HepG2 (cell line): ENCODE data around the gene PTPRCAP. TPM values are rescaled to one million over a fixed set of nuclear protein-coding genes. Genes with fewer than 3 reads are reported as not detected.

ENCODE experiments used
- CBX2 ChIP-seq, 2 experiments: fragments of 200-600 bp in 1 of 2; sonication (generic); formaldehyde crosslinking in 1 of 2; IDR thresholded peaks; 2 replicates each; pipeline versions ENCODE4 v1.7.0 to v1.8.1; 2018 to 2022; ENCODE audit warnings: low read depth in 2 of 2, low read length in 1 of 2, mild to moderate bottlenecking in 1 of 2, missing genetic modification reagents in 1 of 2
- GATA4 ChIP-seq: sonication (generic); IDR thresholded peaks from 2 replicates; pipeline ENCODE4 v1.6.1; 2016; ENCODE audit warnings: antibody characterized with exemption, low read depth, borderline replicate concordance
- HNRNPUL1 ChIP-seq: fragments of 200-400 bp; formaldehyde crosslinking; IDR thresholded peaks from 2 replicates; pipeline ENCODE4 v1.6.1; 2017; ENCODE audit warnings: low read depth, mild to moderate bottlenecking, low read length, moderate library complexity
- HOXA5 ChIP-seq: sonication (generic); formaldehyde crosslinking; IDR thresholded peaks from 2 replicates; pipeline ENCODE4 v1.4.0; 2020; ENCODE audit warnings: missing genetic modification reagents
- IKZF1 ChIP-seq: fragments of 450-650 bp; IDR thresholded peaks from 2 replicates; pipeline ENCODE4 v1.7.1; 2016
- JARID2 ChIP-seq: sonication (generic); formaldehyde crosslinking; IDR thresholded peaks from 2 replicates; pipeline ENCODE4 v1.8.1; 2023; ENCODE audit warnings: missing genetic modification reagents, inconsistent platforms; ENCODE audit not compliant: insufficient replicate concordance
- MIXL1 ChIP-seq: IDR thresholded peaks from 2 replicates; pipeline ENCODE4 v1.6.1; 2016
- PCBP2 ChIP-seq: fragments of 200-400 bp; formaldehyde crosslinking; optimal IDR thresholded peaks from 2 replicates; pipeline ENCODE3; 2018; ENCODE audit warnings: low read length, low read depth; ENCODE audit not compliant: poor library complexity, severe bottlenecking
- PHB2 ChIP-seq: fragments of 450-650 bp; IDR thresholded peaks from 2 replicates; pipeline ENCODE4 v1.6.1; 2018; ENCODE audit not compliant: partially characterized antibody
- POLR2AphosphoS2 ChIP-seq: IDR thresholded peaks from 2 replicates; pipeline ENCODE4 v1.6.1; 2011; ENCODE audit warnings: low read depth, low read length, improper control_type of control experiment
- RELA ChIP-seq: sonication (generic); formaldehyde crosslinking; IDR thresholded peaks from 2 replicates; pipeline ENCODE4 v1.4.0; 2020; ENCODE audit warnings: missing genetic modification reagents
- SKI ChIP-seq: fragments of 450-650 bp; IDR thresholded peaks from one replicate; pipeline ENCODE4 v1.6.1; 2018; ENCODE audit warnings: mild to moderate bottlenecking; ENCODE audit not compliant: partially characterized antibody
- SUZ12 ChIP-seq: fragments of 150-350 bp; IDR thresholded peaks from 2 replicates; pipeline ENCODE4 v1.6.1; 2014; ENCODE audit warnings: low read depth, low read length
- SYNCRIP ChIP-seq: fragments of 200-400 bp; formaldehyde crosslinking; IDR thresholded peaks from 2 replicates; pipeline ENCODE4 v1.6.1; 2018; ENCODE audit warnings: mild to moderate bottlenecking, low read depth, low read length; ENCODE audit not compliant: insufficient read depth
- ZFP41 ChIP-seq: sonication (generic); formaldehyde crosslinking; IDR thresholded peaks from 2 replicates; pipeline ENCODE4 v1.4.0; 2020; ENCODE audit warnings: mild to moderate bottlenecking, missing genetic modification reagents, borderline replicate concordance
- ZNF20 ChIP-seq: sonication (generic); formaldehyde crosslinking; IDR thresholded peaks from 2 replicates; pipeline ENCODE4 v1.4.0; 2020; ENCODE audit warnings: mild to moderate bottlenecking, moderate library complexity, missing genetic modification reagents
- ZNF234 ChIP-seq: sonication (generic); formaldehyde crosslinking; conservative IDR thresholded peaks from 2 replicates; pipeline ENCODE4 v1.5.1; 2020; ENCODE audit warnings: mild to moderate bottlenecking, missing genetic modification reagents
- ZNF441 ChIP-seq: sonication (generic); formaldehyde crosslinking; IDR thresholded peaks from 2 replicates; pipeline ENCODE4 v1.7.0; 2021; ENCODE audit warnings: missing genetic modification reagents, borderline replicate concordance
- ZNF484 ChIP-seq: sonication (generic); formaldehyde crosslinking; IDR thresholded peaks from 2 replicates; pipeline ENCODE4 v1.5.1; 2020; ENCODE audit warnings: mild to moderate bottlenecking, low read depth, missing genetic modification reagents, borderline replicate concordance
- ZNF556 ChIP-seq: sonication (generic); formaldehyde crosslinking; IDR thresholded peaks from 2 replicates; pipeline ENCODE4 v1.4.0; 2020; ENCODE audit warnings: mild to moderate bottlenecking, missing genetic modification reagents, borderline replicate concordance
- ZNF572 ChIP-seq: sonication (generic); formaldehyde crosslinking; IDR thresholded peaks from 2 replicates; pipeline ENCODE4 v1.5.1; 2020; ENCODE audit warnings: mild to moderate bottlenecking, missing genetic modification reagents
- polyA plus RNA-seq, 8 experiments: library from polyadenylated mRNA; depleted of rRNA in 3 of 8; stranded (reverse) in 7 of 8; unstranded in 1 of 8; fragments of >200 nt; fragmentation: Illumina TruSeq in 4 of 8; extraction: Trizol in 4 of 8; gene quantifications; 2 replicates each; pipeline versions ENCODE4 v1.2.1 to v1.2.3, GENCODE V29; 2011 to 2016; ENCODE audit warnings: low read depth in 4 of 8, missing spikeins in 1 of 8, mixed read lengths in 1 of 8; ENCODE audit not compliant: insufficient read depth in 1 of 8
- total RNA-seq, 5 experiments: library from RNA; depleted of rRNA; stranded (reverse); fragments of >200 nt; fragmentation: Illumina TruSeq; extraction: Trizol; gene quantifications; 2 replicates each; pipeline ENCODE4 v1.2.3, GENCODE V29; 2016; ENCODE audit warnings: low read depth in 1 of 5
- TF ChIP-seq, protein P1 (sequence below): sonication (generic); formaldehyde crosslinking; conservative IDR thresholded peaks from 2 replicates; pipeline ENCODE4 v1.8.0; 2022; ENCODE audit warnings: low read depth, missing genetic modification reagents
- TF ChIP-seq, protein P2 (sequence below): sonication (generic); formaldehyde crosslinking; IDR thresholded peaks from 2 replicates; pipeline ENCODE4 v1.5.0; 2020; ENCODE audit warnings: missing genetic modification reagents
- TF ChIP-seq, protein P3 (sequence below): IDR thresholded peaks from 2 replicates; pipeline ENCODE4 v1.6.1; 2018; ENCODE audit warnings: missing genetic modification reagents
- TF ChIP-seq, protein P4 (sequence below): sonication (generic); formaldehyde crosslinking; IDR thresholded peaks from 2 replicates; pipeline ENCODE4 v1.4.0; 2020; ENCODE audit warnings: mild to moderate bottlenecking, missing genetic modification reagents
- TF ChIP-seq, protein P5 (sequence below), 2 experiments: fragments of 450-650 bp in 1 of 2; sonication (generic) in 1 of 2; formaldehyde crosslinking; IDR thresholded peaks; 2 replicates each; pipeline versions ENCODE4 v1.5.0 to v1.8.0; 2020 to 2022; ENCODE audit warnings: mild to moderate bottlenecking in 1 of 2, missing genetic modification reagents in 1 of 2

PTPRCAP gene
- total and polyA plus RNA-seq, 2 of the 13 experiments (the other 11 are each of a cell fraction or from before 2014, with no cell fraction given), result 0.60 to 0.70 TPM

DNA sequence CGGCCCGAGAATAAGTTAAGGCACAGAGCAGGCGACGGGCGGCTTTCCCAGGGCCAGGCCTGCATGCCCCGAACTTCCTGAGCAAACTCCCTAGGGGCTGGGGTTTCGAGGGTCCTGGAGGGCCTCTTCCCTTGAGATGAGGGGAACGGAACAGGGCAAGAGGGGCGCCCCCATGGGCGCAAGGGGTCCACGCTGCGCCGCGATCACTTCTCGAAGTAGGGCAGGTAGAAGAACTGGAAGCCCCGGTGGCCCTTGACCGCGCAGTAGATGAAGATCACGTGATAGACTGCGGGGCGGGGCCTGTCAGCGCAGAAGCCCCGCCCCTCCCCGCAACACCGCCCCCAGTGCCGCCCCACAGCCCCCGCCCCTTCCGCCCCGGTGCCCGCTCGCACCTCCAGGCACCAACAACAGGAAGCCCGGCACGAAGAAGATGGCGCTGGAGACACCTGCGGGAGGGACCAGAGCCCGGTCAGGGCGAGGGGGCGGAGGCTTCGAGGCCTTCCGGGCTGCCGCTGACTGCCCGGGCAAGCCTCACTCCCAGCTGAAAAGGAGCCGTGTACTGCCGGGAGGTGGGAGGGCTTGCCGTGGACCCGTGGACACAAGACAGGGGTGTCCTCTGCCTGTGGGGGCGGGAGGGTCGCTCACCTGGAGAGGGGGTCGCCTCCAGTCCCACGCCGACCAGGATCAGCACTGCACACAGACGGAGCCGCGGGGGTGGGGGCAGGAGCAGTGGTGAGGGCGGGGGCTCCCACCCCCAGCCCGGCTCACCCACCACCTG is 27.1 kb upstream of the PTPRCAP start (continued):
- TF ChIP-seq, protein P1, sequence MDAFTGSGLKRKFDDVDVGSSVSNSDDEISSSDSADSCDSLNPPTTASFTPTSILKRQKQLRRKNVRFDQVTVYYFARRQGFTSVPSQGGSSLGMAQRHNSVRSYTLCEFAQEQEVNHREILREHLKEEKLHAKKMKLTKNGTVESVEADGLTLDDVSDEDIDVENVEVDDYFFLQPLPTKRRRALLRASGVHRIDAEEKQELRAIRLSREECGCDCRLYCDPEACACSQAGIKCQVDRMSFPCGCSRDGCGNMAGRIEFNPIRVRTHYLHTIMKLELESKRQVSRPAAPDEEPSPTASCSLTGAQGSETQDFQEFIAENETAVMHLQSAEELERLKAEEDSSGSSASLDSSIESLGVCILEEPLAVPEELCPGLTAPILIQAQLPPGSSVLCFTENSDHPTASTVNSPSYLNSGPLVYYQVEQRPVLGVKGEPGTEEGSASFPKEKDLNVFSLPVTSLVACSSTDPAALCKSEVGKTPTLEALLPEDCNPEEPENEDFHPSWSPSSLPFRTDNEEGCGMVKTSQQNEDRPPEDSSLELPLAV (CRISPR knock-in tag), result no peak
- TF ChIP-seq ZNF20 (CRISPR knock-in tag) (no peak), RELA (CRISPR knock-in tag) (no peak), ZNF484 (no peak), SYNCRIP (no peak), ZNF441 (no peak), IKZF1 (no peak), SKI (no peak), HNRNPUL1 (no peak), ZNF556 (no peak), GATA4 (0 out of 2 replicates have a peak, but pooled peaks have one; percentile 32), ZFP41 (CRISPR knock-in tag) (no peak), HOXA5 (CRISPR knock-in tag) (no peak), ZNF234 (CRISPR knock-in tag) (0 out of 2 replicates have a peak, but pooled peaks have one; percentile 54), ZNF572 (CRISPR knock-in tag) (no peak), JARID2 (CRISPR knock-in tag) (no peak), MIXL1 (CRISPR knock-in tag) (no peak), POLR2AphosphoS2 (no peak), PCBP2 (no peak), PHB2 (no peak), CBX2 (IDR thresholded peaks at IDR 0.05; ENCODE audit: low read depth, low read length) (no peak), CBX2 (CRISPR knock-in tag; IDR thresholded peaks at IDR 0.05; ENCODE audit: low read depth) (no peak), SUZ12 (no peak)
- TF ChIP-seq, protein P2, sequence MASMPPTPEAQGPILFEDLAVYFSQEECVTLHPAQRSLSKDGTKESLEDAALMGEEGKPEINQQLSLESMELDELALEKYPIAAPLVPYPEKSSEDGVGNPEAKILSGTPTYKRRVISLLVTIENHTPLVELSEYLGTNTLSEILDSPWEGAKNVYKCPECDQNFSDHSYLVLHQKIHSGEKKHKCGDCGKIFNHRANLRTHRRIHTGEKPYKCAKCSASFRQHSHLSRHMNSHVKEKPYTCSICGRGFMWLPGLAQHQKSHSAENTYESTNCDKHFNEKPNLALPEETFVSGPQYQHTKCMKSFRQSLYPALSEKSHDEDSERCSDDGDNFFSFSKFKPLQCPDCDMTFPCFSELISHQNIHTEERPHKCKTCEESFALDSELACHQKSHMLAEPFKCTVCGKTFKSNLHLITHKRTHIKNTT (CRISPR knock-in tag), result no peak
- TF ChIP-seq, protein P3, sequence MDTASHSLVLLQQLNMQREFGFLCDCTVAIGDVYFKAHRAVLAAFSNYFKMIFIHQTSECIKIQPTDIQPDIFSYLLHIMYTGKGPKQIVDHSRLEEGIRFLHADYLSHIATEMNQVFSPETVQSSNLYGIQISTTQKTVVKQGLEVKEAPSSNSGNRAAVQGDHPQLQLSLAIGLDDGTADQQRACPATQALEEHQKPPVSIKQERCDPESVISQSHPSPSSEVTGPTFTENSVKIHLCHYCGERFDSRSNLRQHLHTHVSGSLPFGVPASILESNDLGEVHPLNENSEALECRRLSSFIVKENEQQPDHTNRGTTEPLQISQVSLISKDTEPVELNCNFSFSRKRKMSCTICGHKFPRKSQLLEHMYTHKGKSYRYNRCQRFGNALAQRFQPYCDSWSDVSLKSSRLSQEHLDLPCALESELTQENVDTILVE, result no peak
- TF ChIP-seq, protein P4, sequence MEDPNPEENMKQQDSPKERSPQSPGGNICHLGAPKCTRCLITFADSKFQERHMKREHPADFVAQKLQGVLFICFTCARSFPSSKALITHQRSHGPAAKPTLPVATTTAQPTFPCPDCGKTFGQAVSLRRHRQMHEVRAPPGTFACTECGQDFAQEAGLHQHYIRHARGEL (CRISPR knock-in tag), result no peak; the same call in 1 of the 2 replicates
- TF ChIP-seq, protein P5, sequence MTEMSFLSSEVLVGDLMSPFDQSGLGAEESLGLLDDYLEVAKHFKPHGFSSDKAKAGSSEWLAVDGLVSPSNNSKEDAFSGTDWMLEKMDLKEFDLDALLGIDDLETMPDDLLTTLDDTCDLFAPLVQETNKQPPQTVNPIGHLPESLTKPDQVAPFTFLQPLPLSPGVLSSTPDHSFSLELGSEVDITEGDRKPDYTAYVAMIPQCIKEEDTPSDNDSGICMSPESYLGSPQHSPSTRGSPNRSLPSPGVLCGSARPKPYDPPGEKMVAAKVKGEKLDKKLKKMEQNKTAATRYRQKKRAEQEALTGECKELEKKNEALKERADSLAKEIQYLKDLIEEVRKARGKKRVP (CRISPR knock-in tag; IDR thresholded peaks at IDR 0.05), result peak in 1 of 2 experiments; percentile 52; a peak in 1 of 4 replicates
